GM23338 (cell line): ENCODE measurements around the gene WNK1. TPM values are rescaled to one million over a fixed set of nuclear protein-coding genes. Genes with fewer than 3 reads are reported as not detected.

ENCODE experiments used
- ATAC-seq: fragments of 200-7000 bp; cut with Tn5 transposase; 3 replicates; pipeline ENCODE4 v1.9.1; 2020
- DNase-seq: peaks from one replicate; pipeline ENCODE4 v3.0.0-alpha.2; 2015; ENCODE audit warnings: low spot score
- H2AFZ ChIP-seq: fragments of 200-600 bp; sonication (generic); 2 replicates; pipeline ENCODE4 v1.8.0; 2016; ENCODE audit warnings: antibody characterized with exemption, mild to moderate bottlenecking, moderate library complexity
- H3F3A ChIP-seq: fragments of 200-600 bp; sonication (generic); replicated peaks from 2 replicates; pipeline ENCODE4 v1.8.0; 2017; ENCODE audit warnings: antibody characterized with exemption, mixed run types, low read depth
- H3K27ac ChIP-seq: fragments of 200-600 bp; sonication (generic); 2 replicates; pipeline ENCODE4 v1.6.1; 2016; ENCODE audit warnings: low read depth
- H3K27me3 ChIP-seq: fragments of 200-600 bp; sonication (generic); 2 replicates; pipeline ENCODE4 v1.8.0; 2016; ENCODE audit warnings: mild to moderate bottlenecking, mixed run types, moderate library complexity; ENCODE audit not compliant: insufficient read depth
- H3K36me3 ChIP-seq: fragments of 200-600 bp; sonication (generic); 2 replicates; pipeline ENCODE4 v1.8.0; 2016; ENCODE audit warnings: mild to moderate bottlenecking; ENCODE audit not compliant: insufficient read depth
- H3K4me1 ChIP-seq: fragments of 200-600 bp; sonication (generic); 2 replicates; pipeline ENCODE4 v1.8.0; 2016; ENCODE audit warnings: mild to moderate bottlenecking, moderate library complexity; ENCODE audit not compliant: insufficient read depth
- H3K4me2 ChIP-seq: fragments of 200-600 bp; sonication (generic); 2 replicates; pipeline ENCODE4 v1.7.1; 2017; ENCODE audit warnings: mixed run types
- H3K4me3 ChIP-seq: fragments of 200-600 bp; sonication (generic); 2 replicates; pipeline ENCODE4 v1.6.1; 2016; ENCODE audit warnings: mixed run types
- H3K79me2 ChIP-seq: fragments of 200-600 bp; sonication (generic); replicated peaks from 2 replicates; pipeline ENCODE4 v1.8.0; 2017; ENCODE audit warnings: mild to moderate bottlenecking; ENCODE audit not compliant: insufficient read depth
- H3K9me2 ChIP-seq: fragments of 200-600 bp; sonication (generic); 2 replicates; pipeline ENCODE4 v1.8.0; 2017; ENCODE audit not compliant: insufficient read depth
- H4K20me1 ChIP-seq: fragments of 200-600 bp; sonication (generic); replicated peaks from 2 replicates; pipeline ENCODE4 v1.8.0; 2017; ENCODE audit warnings: mild to moderate bottlenecking; ENCODE audit not compliant: insufficient read depth
- H3K27ac Mint-ChIP-seq: 2 replicates; pipeline ENCODE4 v1.8.0; 2020; ENCODE audit warnings: inconsistent platforms, mild to moderate bottlenecking, moderate library complexity, mixed read lengths
- H3K27me3 Mint-ChIP-seq: 3 replicates; pipeline ENCODE4 v1.8.0; 2022; ENCODE audit warnings: low read depth, mild to moderate bottlenecking, moderate library complexity, mixed read lengths, inconsistent platforms; ENCODE audit not compliant: insufficient read depth, poor library complexity
- H3K36me3 Mint-ChIP-seq: 3 replicates; pipeline ENCODE4 v1.8.0; 2021; ENCODE audit warnings: low read depth, mild to moderate bottlenecking, inconsistent platforms, moderate library complexity, mixed read lengths
- H3K4me1 Mint-ChIP-seq: 3 replicates; pipeline ENCODE4 v1.8.0; 2020; ENCODE audit warnings: mild to moderate bottlenecking, inconsistent platforms, mixed read lengths
- H3K4me3 Mint-ChIP-seq: 3 replicates; pipeline ENCODE4 v1.8.0; 2021; ENCODE audit warnings: moderate library complexity, mild to moderate bottlenecking, inconsistent platforms, mixed read lengths
- H3K9me3 Mint-ChIP-seq: 3 replicates; pipeline ENCODE4 v1.8.0; 2020; ENCODE audit warnings: moderate library complexity, mild to moderate bottlenecking, inconsistent platforms, mixed read lengths
- CREB1 ChIP-seq: fragments of 250-450 bp; sonication (Bioruptor Pico); IDR thresholded peaks from 2 replicates; pipeline ENCODE4 v1.5.0; 2020; ENCODE audit warnings: low read depth, mild to moderate bottlenecking, moderate library complexity
- EZH2phosphoT487 ChIP-seq: fragments of 200-600 bp; sonication (generic); IDR thresholded peaks from one replicate; pipeline ENCODE4 v1.8.1; 2018; ENCODE audit warnings: antibody characterized with exemption; ENCODE audit not compliant: unreplicated experiment
- JUNB ChIP-seq: IDR thresholded peaks from one replicate; pipeline ENCODE4 v1.6.1; 2016; ENCODE audit warnings: antibody characterized with exemption; ENCODE audit not compliant: unreplicated experiment
- NANOG ChIP-seq: IDR thresholded peaks from 2 replicates; pipeline ENCODE4 v1.6.1; 2016; ENCODE audit warnings: antibody characterized with exemption, borderline replicate concordance
- REST ChIP-seq: IDR thresholded peaks from one replicate; pipeline ENCODE4 v1.6.1; 2018; ENCODE audit warnings: antibody characterized with exemption; ENCODE audit not compliant: unreplicated experiment
- ZNF114 ChIP-seq: fragments of 250-450 bp; sonication (Bioruptor Pico); IDR thresholded peaks from 2 replicates; pipeline ENCODE4 v1.5.0; 2020; ENCODE audit warnings: mild to moderate bottlenecking, moderate library complexity
- ZNF331 ChIP-seq: fragments of 250-450 bp; sonication (Bioruptor Pico); IDR thresholded peaks from 2 replicates; pipeline ENCODE4 v1.5.0; 2020; ENCODE audit warnings: low read depth, mild to moderate bottlenecking, moderate library complexity
- polyA plus RNA-seq: library from polyadenylated mRNA; unstranded; fragments of >200 nt; fragmentation: Nextera tagmentation; extraction: Ambion mirVana; gene quantifications from 2 replicates; pipeline ENCODE4 v1.2.1, GENCODE V29; 2016
- total RNA-seq: library from RNA; depleted of rRNA; stranded (reverse); fragments of >200 nt; shearing (Covaris generic); gene quantifications from 2 replicates; pipeline ENCODE4 v1.2.3, GENCODE V29; 2014
- TF ChIP-seq, protein P1 (sequence below): IDR thresholded peaks from 2 replicates; pipeline ENCODE4 v1.6.1; 2016; ENCODE audit warnings: antibody characterized with exemption
- TF ChIP-seq, protein P2 (sequence below): fragments of 250-450 bp; sonication (Bioruptor Pico); IDR thresholded peaks from 2 replicates; pipeline ENCODE4 v1.5.0; 2020; ENCODE audit warnings: mild to moderate bottlenecking, moderate library complexity

WNK1 gene
- total and polyA plus RNA-seq, 2 experiments from 2014 or later: 86.8 to 114 TPM

DNA sequence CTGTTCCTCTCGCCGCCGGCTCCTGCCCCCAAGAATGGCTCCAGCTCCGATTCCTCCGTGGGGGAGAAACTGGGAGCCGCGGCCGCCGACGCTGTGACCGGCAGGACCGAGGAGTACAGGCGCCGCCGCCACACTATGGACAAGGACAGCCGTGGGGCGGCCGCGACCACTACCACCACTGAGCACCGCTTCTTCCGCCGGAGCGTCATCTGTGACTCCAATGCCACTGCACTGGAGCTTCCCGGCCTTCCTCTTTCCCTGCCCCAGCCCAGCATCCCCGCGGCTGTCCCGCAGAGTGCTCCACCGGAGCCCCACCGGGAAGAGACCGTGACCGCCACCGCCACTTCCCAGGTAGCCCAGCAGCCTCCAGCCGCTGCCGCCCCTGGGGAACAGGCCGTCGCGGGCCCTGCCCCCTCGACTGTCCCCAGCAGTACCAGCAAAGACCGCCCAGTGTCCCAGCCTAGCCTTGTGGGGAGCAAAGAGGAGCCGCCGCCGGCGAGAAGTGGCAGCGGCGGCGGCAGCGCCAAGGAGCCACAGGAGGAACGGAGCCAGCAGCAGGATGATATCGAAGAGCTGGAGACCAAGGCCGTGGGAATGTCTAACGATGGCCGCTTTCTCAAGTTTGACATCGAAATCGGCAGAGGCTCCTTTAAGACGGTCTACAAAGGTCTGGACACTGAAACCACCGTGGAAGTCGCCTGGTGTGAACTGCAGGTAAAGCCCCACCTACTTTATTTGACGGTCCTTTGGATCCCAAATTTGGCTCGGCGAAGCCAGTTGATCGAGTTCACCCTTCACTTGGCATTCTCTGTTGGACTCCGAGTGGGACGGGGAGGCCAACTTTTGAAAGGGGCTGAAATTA is 1.5 kb downstream of the WNK1 start:
- Histone ChIP-seq H3K79me2 (peaks cover 52% of the 10 kb centered on the region), H3K4me1 (peaks cover 30% of the 10 kb centered on the region), H3F3A (no peaks in the 10 kb centered on the region), H3K4me2 (peak overlapping the region; percentile 93), H2AFZ (no peak overlapping the region), H3K36me3 (no peaks in the 10 kb centered on the region), H3K27ac (no peak overlapping the region), H4K20me1 (peaks cover 31% of the 10 kb centered on the region), H3K4me3 (peak overlapping the region; percentile 78), H3K27me3 (no peaks in the 10 kb centered on the region), H3K9me2 (no peaks in the 10 kb centered on the region)
- Mint-ChIP-seq H3K27ac (no peak overlapping the region), H3K9me3 (no peaks in the 10 kb centered on the region), H3K36me3 (peaks cover 20% of the 10 kb centered on the region), H3K4me3 (peak overlapping the region; percentile 91), H3K4me1 (peaks cover 27% of the 10 kb centered on the region), H3K27me3 (peaks cover 1% of the 10 kb centered on the region)
- peak; percentile 70 for DNase-seq
- TF ChIP-seq NANOG (no peak), ZNF331 (CRISPR knock-in tag) (no peak)
- TF ChIP-seq, protein P1, sequence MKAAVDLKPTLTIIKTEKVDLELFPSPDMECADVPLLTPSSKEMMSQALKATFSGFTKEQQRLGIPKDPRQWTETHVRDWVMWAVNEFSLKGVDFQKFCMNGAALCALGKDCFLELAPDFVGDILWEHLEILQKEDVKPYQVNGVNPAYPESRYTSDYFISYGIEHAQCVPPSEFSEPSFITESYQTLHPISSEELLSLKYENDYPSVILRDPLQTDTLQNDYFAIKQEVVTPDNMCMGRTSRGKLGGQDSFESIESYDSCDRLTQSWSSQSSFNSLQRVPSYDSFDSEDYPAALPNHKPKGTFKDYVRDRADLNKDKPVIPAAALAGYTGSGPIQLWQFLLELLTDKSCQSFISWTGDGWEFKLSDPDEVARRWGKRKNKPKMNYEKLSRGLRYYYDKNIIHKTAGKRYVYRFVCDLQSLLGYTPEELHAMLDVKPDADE: no peak
- ATAC-seq: peak; percentile 12

- no peak overlapping the region for H3K27ac ChIP-seq
- H3K79me2 ChIP-seq: peaks cover 58% of the 10 kb centered on the region
- peaks cover 31% of the 10 kb centered on the region for H4K20me1 ChIP-seq
- ATAC-seq (no peak), DNase-seq (no peak)
- H3K9me2 ChIP-seq: no peaks in the 10 kb centered on the region
- Mint-ChIP-seq H3K9me3 (no peaks in the 10 kb centered on the region), H3K36me3 (peaks cover 20% of the 10 kb centered on the region), H3K4me1 (peaks cover 25% of the 10 kb centered on the region), H3K27me3 (peaks cover 1% of the 10 kb centered on the region), H3K27ac (no peak overlapping the region), H3K4me3 (peak overlapping the region; percentile 91)
- no peaks in the 10 kb centered on the region for H3K27me3 ChIP-seq
- H3K36me3 ChIP-seq: no peaks in the 10 kb centered on the region
- H3K4me2 ChIP-seq: peak overlapping the region; percentile 93
- H3K4me1 ChIP-seq: peaks cover 29% of the 10 kb centered on the region
- no peaks in the 10 kb centered on the region for H3F3A ChIP-seq
- H3K4me3 ChIP-seq: peak overlapping the region; percentile 78
- no peak overlapping the region for H2AFZ ChIP-seq
- no peak for TF ChIP-seq CREB1 (CRISPR knock-in tag)
- no peak for TF ChIP-seq JUNB
- no peak for TF ChIP-seq EZH2phosphoT487
- TF ChIP-seq ZNF114: no peak
- no peak for TF ChIP-seq NANOG
- TF ChIP-seq, protein P2, sequence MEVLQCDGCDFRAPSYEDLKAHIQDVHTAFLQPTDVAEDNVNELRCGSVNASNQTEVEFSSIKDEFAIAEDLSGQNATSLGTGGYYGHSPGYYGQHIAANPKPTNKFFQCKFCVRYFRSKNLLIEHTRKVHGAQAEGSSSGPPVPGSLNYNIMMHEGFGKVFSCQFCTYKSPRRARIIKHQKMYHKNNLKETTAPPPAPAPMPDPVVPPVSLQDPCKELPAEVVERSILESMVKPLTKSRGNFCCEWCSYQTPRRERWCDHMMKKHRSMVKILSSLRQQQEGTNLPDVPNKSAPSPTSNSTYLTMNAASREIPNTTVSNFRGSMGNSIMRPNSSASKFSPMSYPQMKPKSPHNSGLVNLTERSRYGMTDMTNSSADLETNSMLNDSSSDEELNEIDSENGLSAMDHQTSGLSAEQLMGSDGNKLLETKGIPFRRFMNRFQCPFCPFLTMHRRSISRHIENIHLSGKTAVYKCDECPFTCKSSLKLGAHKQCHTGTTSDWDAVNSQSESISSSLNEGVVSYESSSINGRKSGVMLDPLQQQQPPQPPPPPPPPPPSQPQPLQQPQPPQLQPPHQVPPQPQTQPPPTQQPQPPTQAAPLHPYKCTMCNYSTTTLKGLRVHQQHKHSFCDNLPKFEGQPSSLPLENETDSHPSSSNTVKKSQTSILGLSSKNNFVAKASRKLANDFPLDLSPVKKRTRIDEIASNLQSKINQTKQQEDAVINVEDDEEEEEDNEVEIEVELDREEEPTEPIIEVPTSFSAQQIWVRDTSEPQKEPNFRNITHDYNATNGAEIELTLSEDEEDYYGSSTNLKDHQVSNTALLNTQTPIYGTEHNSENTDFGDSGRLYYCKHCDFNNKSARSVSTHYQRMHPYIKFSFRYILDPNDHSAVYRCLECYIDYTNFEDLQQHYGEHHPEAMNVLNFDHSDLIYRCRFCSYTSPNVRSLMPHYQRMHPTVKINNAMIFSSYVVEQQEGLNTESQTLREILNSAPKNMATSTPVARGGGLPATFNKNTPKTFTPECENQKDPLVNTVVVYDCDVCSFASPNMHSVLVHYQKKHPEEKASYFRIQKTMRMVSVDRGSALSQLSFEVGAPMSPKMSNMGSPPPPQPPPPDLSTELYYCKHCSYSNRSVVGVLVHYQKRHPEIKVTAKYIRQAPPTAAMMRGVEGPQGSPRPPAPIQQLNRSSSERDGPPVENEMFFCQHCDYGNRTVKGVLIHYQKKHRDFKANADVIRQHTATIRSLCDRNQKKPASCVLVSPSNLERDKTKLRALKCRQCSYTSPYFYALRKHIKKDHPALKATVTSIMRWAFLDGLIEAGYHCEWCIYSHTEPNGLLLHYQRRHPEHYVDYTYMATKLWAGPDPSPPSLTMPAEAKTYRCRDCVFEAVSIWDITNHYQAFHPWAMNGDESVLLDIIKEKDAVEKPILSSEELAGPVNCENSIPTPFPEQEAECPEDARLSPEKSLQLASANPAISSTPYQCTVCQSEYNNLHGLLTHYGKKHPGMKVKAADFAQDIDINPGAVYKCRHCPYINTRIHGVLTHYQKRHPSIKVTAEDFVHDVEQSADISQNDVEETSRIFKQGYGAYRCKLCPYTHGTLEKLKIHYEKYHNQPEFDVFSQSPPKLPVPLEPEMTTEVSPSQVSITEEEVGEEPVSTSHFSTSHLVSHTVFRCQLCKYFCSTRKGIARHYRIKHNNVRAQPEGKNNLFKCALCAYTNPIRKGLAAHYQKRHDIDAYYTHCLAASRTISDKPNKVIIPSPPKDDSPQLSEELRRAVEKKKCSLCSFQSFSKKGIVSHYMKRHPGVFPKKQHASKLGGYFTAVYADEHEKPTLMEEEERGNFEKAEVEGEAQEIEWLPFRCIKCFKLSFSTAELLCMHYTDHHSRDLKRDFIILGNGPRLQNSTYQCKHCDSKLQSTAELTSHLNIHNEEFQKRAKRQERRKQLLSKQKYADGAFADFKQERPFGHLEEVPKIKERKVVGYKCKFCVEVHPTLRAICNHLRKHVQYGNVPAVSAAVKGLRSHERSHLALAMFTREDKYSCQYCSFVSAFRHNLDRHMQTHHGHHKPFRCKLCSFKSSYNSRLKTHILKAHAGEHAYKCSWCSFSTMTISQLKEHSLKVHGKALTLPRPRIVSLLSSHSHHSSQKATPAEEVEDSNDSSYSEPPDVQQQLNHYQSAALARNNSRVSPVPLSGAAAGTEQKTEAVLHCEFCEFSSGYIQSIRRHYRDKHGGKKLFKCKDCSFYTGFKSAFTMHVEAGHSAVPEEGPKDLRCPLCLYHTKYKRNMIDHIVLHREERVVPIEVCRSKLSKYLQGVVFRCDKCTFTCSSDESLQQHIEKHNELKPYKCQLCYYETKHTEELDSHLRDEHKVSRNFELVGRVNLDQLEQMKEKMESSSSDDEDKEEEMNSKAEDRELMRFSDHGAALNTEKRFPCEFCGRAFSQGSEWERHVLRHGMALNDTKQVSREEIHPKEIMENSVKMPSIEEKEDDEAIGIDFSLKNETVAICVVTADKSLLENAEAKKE (CRISPR knock-in tag): no peak
- TF ChIP-seq REST: no peak
These were observed 2.1 kb downstream of the WNK1 start for GRCh38 chr12:754473-754820.
